Limb (tissue), 2 donors: ENCODE data around the gene NINJ2.

Source experiments
- DNase-seq, 2 donors: peaks; one replicate each; pipeline ENCODE4 v3.0.0-alpha.2; 2016; ENCODE audit errors: extremely low spot score in 2 of 2

The NINJ2 gene

GRCh38 chr12:588024-588322 lies 75.3 kb downstream of the NINJ2 start:
- no peak for DNase-seq

GRCh38 chr12:587132-588023 lies 75.9 kb downstream of the NINJ2 start:
- no peak for DNase-seq

GRCh38 chr12:586318-587071 lies 76.8 kb downstream of the NINJ2 start:
- no peak for DNase-seq

GRCh38 chr12:585062-586061 lies 77.9 kb downstream of the NINJ2 start:
- peak in 1 of 2 donors; percentile 12 for DNase-seq

GRCh38 chr12:583251-583869 lies 79.9 kb downstream of the NINJ2 start:
- peak in 1 of 2 donors; percentile 19 for DNase-seq

GRCh38 chr12:581746-582145 lies 81.5 kb downstream of the NINJ2 start:
- DNase-seq = peak in 1 of 2 donors; percentile 15

GRCh38 chr12:581321-581720 lies 81.9 kb downstream of the NINJ2 start:
- DNase-seq = no peak

GRCh38 chr12:580813-581212 lies 82.4 kb downstream of the NINJ2 start:
- DNase-seq = no peak

- no peak for DNase-seq
Measured at GRCh38 chr12:579420-580110, 83.7 kb downstream of the NINJ2 start.

GRCh38 chr12:578748-579419 lies 84.4 kb downstream of the NINJ2 start:
- peak in 1 of 2 donors; percentile 40 for DNase-seq

- DNase-seq = peak in 1 of 2 donors; percentile 26
Measured at GRCh38 chr12:577994-578747, 85.1 kb downstream of the NINJ2 start.

GRCh38 chr12:576615-577110 lies 86.6 kb downstream of the NINJ2 start:
- DNase-seq = no peak

GRCh38 chr12:575948-576614 lies 87.2 kb downstream of the NINJ2 start:
- DNase-seq = peak; percentile 77 to 90

- peak in 1 of 2 donors; percentile 35 for DNase-seq
Measured at GRCh38 chr12:575129-575502, 88.1 kb downstream of the NINJ2 start.

GRCh38 chr12:574475-575128 lies 88.6 kb downstream of the NINJ2 start:
- peak in 1 of 2 donors; percentile 10 for DNase-seq

GRCh38 chr12:573232-573631 lies 90.0 kb downstream of the NINJ2 start:
- peak in 1 of 2 donors; percentile 9 for DNase-seq

GRCh38 chr12:572532-572899 lies 90.7 kb downstream of the NINJ2 start:
- DNase-seq = peak in 1 of 2 donors; percentile 19
